HG02981 (cell line): ENCODE data around the gene CAT.
A peak's percentile ranks its signal among the peaks of the same experiment; 100 is the strongest.

ENCODE experiments used
- ATAC-seq: cut with Tn5 transposase; IDR thresholded peaks from one replicate; pipeline ENCODE4 v1.9.1; 2021; ENCODE audit warnings: mild to moderate bottlenecking, moderate library complexity; ENCODE audit not compliant: unreplicated experiment

CAT gene

GRCh38 chr11:34493926-34494595 is 55.3 kb downstream of the CAT start:
- no peak for ATAC-seq

DNA sequence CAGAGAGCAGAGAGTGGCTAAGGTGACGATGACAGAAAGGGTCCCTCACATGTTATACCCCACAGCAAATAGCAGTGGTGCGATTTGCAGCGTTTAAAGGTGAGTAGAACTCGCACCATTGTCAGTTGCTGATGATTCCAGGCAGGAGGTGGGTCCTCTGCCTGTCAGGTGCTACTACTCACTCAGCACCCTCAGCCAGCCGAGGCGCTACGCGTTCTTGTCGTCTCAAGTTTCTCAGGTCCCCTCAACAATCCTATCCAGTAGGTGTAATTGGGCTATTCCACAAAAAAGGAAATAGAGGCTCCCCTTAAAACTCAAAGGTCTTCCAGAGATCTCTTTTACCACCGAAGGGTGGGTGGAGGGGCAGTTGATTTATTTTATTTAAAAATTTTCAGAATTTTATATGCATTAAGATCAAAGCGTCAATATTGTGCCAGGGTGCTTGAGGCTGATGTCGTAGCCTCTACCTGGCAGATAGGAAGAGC is 56.5 kb downstream of the CAT start:
- ATAC-seq = no peak

DNA sequence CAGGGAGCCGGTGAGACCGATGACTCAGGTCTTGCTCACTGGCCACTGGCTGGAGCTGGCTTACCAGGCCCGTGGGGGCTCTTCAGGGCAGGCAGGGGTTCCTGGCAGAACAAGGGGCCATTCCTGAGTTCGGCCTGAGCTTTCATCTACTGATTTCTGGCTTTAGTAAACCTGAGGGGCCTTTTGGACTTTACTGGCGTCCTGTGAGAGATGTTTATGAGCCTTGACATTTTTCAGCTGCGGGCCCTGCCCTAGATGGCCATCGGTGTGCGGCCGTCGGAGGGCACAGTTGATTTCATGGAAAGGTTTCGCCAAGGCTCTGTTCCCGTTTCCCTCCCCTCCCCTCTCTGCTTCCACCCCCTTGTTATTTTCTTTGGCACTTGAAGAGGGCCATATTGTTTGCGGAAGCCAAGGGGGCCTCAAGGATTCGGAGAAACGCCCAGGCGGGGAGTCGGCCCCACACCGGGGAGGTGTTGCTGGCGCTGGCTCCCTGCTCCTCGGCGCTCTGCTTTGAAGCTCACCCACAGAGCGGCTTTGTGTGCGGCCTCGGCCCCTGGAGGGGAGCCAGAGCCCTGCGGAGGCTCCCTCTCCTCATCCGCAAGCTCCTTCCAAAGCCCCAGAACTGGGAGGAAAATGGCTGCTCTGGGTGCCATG is 57.1 kb downstream of the CAT start:
- no peak for ATAC-seq

- no peak for ATAC-seq
Measured at GRCh38 chr11:34499719-34500500, 61.2 kb downstream of the CAT start.

DNA sequence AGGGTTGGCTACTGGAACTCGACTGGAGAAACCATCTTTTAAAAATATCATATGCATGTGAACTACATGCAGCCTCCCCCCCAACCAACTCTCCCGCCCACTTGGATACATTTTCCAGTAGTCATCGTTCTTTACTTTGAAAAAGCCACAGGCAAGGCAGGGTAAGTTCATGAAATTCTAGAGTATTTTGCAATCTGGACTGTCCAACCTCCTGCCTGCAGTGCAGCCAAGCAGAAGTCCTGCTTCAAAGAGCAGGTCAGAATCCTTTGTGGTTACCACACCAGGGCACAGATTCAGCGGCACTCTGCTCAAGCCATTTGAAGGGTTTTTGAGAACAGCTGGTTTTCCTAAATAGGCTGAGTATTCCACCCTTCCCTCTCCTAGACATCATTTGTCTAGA is 62.8 kb downstream of the CAT start:
- ATAC-seq = no peak

DNA sequence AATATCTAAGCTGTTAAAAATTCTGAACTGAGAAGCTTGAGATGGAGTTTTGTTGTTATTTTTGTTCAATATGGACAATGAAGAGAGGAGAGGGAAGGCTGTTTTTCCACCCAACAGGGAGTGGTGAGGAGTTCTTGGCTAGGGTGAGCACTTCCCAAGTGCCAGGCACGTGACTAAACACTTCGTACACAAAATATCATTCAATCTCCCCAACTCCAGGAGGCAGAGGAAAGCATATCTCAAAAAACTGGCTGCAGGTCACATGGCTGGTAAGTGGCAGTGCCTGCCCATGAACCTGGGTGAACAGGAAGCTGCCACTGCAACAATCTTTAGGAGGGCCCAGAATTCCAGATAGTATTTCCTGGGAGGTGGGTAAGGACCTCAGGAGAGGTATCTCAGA is 63.2 kb downstream of the CAT start:
- ATAC-seq = no peak

DNA sequence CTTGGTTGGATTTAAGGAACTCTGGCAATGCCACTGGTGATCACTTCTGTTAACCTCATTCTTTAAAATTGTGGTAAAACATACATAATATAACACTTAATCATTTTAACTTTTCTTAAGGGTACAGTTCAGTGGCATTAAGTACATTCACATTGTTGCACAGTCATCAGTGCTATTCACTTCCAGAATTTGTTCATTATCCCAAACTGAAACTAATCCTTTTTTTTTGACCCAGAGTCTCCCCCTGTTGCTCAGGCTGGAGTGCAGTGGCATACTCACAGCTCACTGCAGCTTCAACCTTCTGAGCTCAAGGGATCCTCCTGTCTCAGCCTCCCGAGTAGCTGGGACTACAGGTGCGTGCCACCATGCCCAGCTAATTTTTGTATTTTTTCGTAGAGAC is 64.2 kb downstream of the CAT start:
- ATAC-seq = no peak

GRCh38 chr11:34505874-34506273 is 67.1 kb downstream of the CAT start:
- ATAC-seq = no peak

DNA sequence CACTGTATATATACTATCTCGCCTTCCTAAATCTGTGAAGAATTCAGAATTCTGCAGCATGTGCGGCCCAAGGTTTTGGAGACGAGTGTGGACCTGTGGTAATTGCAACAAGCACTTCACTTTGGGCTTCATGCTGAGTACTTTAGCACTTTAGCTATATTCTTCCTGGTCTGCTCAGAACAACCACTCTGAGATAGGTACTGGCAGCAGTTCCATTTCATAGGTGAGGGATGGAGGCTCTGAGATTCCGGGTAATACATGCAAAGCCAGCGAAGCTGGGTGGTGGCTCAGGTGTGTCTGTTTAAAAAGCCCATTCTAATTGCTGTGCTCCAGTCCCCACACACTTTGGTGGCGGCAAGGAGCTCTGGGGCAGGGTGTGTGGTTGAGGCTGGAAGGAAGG is 68.4 kb downstream of the CAT start:
- ATAC-seq = no peak

DNA sequence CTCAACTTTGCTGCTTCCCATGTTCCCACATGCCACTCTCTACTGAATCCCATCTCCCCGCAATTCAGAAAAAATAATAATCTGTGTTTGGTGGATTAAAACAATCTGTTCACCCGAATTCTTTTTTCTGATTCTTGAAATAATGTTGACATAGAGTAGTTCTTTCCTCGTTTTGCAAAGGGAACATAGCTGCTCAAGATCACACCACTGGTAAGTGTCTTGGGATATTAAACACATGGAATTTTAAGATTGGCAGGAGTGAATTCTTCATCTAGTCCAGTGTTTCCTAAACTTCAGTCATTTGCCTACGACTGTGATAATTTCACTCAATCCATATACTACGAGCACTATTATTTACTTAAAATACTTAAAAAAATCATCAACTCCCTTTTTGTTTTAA is 68.9 kb downstream of the CAT start:
- no peak for ATAC-seq

DNA sequence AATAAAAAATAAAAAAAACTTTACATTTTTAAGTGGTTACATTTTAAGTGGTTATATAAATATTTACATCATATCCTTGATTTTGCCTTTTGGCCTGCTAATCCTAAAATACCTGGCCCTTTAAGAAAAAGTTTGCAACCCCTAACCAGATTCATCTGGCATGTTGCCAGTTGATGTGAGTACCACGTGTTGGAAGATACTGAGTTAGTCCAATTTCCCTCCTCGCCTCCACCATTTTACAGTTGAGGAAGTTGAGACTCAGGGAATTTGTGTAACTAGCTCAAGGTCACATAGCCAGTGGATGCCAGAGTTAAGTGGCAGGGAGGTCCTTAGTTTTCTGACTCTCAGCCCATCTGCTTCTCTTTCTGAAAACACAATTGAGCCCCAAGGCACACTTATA is 69.8 kb downstream of the CAT start:
- ATAC-seq = no peak

DNA sequence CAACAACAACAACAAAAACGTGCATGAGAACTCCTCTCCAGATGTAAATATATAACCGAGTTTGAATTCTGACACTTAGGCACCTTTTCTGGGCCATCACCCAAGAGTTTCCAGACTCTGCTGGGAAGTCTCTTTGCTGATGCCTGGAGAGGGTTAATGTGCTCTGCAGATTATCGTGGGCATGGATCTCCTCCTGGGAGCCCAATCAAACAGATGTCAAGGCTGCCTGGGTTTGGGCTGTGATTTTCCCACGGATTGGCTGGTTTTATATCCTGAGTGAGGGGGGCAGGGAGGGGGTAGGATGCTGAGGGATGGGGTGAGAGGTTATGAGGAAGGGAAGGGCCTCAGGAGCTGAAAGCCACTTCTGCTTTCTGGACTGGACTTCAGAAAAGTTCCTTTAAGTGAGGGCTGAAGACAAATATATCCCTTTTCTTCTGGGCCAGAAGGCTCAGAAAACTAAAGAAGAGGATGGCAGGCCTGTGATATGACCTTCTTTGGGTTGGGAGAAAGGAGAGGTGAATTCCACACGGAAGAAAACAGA is 70.7 kb downstream of the CAT start:
- no peak for ATAC-seq

DNA sequence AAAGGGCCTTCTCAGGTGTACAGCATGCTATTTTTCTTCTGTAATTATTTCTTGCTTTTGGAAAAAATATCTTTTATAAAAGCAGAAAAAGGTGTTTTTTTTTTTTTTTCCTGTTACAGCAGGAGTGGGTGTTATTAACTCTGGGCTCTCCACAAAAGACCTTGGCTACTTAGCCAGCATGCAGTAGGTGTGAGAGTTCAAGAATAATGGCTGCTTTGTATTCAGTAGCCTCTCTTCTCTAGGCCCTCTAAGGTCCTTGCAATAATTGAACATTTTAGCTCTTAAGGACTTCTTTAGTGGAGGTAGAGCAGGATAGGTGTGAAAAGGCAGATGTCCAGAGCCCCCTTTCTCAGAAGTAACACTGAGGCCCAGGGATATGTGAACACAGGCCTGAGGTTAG is 71.5 kb downstream of the CAT start:
- no peak for ATAC-seq

- no peak for ATAC-seq
Measured at GRCh38 chr11:34510673-34511072, 71.9 kb downstream of the CAT start.

DNA sequence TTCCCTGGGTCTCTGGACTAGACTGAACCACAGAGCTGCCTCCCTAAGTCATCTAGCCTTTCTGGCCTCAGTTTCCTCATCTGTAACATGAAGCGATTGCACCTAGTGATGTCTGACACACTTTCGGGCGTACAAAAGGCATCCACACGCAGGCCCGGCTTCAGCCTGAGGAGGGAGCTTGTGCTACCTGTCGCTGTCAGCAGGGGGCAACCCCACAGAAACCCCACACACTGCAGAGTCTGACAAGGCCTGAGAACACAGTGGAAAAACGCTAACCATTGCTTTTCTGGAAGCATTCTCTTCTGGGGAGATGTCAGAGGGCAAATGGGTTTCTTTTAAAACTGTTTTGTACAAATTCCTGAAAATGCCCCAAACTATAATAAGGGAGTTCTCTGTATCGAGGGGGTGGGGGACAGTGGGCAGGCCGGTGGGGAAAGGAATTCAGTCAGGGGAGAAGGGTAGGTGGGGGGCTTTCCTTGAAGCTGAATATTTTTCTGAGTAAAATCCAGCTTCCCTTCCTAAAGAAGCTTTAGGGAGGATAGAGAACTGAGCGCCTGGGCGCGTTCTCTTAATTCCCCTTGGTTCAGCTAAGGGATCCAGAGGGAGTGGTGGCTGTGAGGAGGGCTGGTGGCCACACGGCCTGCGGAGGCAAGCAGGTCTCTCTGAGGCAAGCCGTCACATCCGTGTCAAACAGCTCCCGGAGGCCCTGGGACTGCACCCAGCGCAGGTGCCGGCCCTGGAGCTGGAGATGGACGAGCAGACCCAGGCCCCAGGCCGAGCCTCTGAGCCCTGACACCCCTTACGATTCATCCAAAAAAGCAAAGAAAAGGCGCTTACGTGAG is 74.3 kb downstream of the CAT start:
- ATAC-seq = peak; percentile 95

- no peak for ATAC-seq
Measured at GRCh38 chr11:34513682-34514449, 75.1 kb downstream of the CAT start, which contains the start of gene ELF5. ELF5 (minus strand) TSS chr11:34513794; CDS start chr11:34505749, 8,045 bp downstream.

- ATAC-seq = no peak
Measured at GRCh38 chr11:34514597-34514996, 75.9 kb downstream of the CAT start.

- ATAC-seq = no peak
Measured at GRCh38 chr11:34516247-34517040, 77.7 kb downstream of the CAT start.

GRCh38 chr11:34519595-34520235 is 81.0 kb downstream of the CAT start:
- no peak for ATAC-seq
